HG03103 (cell line): ENCODE measurements around the gene PPARGC1A.

ENCODE experiments used
- ATAC-seq: cut with Tn5 transposase; IDR thresholded peaks from one replicate; pipeline ENCODE4 v1.9.1; 2021; ENCODE audit warnings: low read depth; ENCODE audit not compliant: unreplicated experiment

The PPARGC1A gene

DNA sequence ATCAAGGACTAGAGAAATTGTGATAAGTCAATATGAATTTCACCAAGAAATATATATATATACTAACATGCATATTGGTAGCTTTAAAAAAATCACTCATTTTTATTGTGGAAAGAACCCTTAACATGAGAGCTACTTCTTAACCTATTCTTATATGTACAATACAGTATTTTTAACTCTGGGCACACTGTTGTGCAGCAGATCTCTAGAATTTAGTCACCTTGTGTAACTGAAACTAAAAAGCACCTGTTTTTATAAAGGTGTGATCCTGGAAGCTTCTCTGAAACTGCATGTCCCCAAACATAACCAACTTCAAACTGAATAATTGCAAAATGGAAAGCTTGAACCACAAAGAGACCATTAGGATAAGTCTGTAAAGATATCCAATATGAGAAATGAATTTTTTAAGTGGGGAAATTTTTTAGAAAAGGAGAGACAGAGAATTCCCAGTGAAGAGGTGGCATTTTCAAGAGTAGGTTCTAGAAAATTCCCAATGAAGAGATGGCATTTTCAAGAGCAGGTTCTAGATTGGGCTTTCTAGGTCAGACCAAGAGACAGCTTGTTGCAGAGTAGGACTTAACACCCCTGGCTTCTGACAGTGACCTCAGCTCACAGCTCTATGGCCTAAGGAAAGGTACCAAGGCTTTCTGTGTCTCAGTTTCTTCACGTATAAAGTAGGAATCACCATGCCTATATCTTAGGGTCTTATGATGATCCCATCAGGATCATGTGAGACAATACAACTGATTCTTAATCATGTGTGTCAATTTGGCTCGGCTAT lies 22.0 kb upstream of the PPARGC1A start:
- ATAC-seq: no peak

DNA sequence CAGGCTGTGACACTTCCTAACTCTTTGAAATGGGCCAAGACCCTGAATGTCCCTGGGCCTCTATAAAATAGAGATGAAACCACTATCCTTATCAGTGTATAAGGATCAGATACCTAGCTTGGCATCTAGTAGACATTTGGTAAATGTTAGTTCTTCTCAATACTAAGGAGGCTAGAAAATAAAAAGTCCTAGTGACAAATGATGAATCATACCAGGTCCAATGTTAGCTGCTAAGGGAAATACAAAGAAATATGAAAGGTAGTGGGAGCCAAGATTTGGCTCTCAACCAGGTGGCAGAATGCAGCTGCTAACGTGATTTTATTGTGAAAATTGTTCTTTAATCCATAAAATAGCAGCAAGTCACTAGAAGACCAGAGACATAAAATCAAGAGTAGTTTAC lies 19.8 kb upstream of the PPARGC1A start:
- no peak for ATAC-seq

DNA sequence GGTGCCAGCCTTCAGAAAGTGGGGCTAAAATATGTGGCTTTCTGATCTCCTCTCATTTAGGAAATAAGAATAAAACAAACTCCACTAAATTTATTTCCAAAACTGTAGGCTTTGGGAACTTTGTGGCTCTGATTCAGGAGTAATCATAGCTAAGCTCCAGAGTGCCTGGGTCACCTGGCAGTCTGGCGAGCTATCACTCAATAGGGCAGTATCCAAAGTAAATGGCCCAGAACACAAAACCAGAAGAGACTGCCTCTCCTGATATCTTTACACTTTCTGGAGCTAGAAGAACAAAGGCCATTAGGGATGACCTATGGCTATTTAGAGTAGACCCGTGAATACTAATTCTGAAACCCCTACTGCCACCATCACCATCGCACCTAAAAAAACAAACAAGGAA lies 17.0 kb upstream of the PPARGC1A start:
- no peak for ATAC-seq

DNA sequence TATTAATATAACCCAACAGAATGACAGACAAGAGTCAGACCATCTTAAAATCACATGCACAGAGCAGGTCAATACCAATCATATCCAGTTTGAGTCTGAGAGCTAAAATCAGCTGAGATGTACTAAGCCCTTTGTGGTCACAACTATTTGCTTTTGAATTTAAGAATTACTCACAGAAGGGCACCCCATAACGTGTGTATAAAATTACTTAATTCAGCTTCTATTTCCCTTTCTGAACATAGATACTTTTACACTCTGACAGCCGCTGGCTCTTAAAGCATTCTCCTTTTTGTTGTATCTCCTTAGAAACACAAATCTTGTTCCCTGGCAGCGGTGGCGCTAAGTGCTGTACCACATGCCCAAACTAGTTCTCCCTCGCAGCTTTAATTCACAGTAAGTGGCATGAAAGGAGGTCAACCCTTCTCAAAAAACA lies 14.8 kb upstream of the PPARGC1A start:
- ATAC-seq: no peak

DNA sequence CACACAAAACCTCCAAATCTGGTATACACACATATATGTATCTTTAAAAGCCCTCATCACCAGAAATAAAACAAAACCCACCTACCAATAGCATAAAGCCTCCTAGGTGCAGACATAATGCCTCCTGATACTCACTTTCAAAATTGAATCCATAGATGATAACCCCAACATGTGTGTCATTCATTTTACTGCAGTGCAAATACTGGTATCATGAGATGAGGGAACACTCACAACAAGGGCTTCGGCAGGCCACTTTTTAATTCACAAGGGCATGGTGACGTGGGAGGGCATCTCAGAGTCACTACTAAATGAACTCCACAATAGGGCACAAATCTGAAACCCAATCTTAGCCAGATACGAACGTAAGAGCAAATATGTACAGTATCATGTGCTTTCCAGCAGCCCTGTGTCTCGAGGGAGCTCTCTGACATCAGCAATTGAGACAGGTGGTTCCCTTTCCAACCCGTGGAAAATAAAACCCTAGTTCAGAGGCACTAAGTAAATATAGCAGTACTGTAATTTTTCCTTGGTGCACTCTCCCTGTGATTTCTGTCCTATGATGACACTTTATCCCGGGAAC lies 14.1 kb upstream of the PPARGC1A start:
- ATAC-seq: no peak

DNA sequence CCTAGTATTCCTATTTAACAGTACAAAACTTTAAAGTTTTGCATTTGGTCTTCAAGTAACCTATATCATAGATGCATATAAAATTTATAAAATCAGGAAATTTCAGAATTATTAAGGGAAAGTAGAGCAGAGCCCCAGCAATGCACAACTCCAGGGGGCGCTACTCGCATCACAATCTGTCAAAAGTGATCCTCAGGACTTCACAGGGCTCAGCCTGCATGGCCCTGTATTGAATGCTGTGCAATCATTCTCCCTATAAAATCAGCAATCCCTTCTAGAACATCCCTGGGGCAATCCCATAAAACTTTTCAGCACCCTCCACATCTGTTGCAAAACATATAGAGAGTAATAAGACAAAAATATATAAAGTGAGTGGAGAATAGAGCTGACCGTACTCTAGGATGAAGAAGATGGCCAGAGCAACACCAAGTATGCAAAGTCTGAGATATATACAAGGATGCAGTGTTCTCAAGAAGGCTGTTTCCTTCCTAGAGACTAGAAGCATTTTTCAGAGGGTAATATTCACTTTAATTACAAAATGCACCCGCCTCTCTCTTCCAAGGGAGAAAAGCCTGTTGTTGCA lies 12.5 kb upstream of the PPARGC1A start:
- no peak for ATAC-seq

DNA sequence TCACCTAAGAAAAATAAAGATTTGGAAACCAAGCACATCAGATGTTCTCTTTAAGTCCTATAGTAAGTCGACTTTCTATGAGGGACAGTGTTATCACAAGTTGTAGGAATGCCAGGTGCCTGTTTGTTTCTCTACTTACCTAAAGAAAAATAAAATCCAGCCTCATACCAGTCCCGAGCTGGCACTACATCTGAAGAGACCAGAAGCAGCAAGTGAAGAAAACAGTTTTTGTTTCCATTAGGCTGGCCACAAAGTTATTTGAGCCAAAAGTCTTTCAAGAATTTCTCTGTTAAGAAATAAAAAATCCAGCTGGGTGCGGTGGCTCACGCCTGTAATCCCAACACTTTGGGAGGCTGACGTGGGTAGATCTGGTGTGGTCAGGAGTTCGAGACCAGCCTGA lies 10.8 kb upstream of the PPARGC1A start:
- no peak for ATAC-seq

DNA sequence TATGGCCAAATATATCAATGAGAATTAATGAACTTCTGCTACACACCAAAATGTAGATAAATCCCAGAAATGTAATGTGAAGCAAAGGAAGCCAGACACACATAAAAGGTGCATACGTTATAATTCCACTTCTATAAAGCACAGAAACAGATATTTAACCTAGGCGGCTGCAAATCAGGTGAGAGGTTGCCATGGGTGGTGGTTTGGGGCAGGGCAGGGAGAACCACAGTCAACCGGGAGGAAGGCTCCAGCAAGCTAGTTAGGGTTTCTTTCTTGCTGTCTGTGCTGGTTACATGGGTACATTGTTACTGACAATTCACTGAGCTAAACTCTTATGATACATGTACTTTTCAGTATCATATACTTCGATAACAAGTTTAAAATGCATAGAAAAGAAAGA lies 9.7 kb upstream of the PPARGC1A start:
- no peak for ATAC-seq

DNA sequence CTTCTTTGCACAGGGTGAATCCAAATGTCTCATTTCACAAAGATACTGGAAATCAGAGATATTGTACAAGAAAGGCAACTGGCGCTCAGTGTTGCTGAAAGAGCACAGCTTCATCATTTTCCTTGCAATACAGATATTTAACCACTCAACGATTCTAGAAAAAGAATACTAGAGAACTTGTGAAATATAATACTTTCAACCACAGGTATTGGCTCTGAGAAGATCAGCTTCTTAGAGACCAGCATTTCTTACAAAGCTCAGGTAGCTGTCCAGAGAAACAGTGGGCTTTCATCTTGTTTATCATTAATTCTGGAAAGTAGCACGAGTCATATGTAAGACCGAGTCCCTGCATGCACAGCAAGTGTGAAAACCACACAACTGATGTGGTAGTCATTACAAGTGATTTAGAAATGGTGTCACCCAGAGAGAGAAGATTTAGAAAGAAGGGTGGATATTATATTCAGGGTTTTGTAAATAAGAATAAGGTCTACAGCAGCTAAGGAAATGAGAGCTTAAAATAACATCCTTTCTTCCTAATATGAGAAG lies 7.8 kb upstream of the PPARGC1A start:
- ATAC-seq: no peak

DNA sequence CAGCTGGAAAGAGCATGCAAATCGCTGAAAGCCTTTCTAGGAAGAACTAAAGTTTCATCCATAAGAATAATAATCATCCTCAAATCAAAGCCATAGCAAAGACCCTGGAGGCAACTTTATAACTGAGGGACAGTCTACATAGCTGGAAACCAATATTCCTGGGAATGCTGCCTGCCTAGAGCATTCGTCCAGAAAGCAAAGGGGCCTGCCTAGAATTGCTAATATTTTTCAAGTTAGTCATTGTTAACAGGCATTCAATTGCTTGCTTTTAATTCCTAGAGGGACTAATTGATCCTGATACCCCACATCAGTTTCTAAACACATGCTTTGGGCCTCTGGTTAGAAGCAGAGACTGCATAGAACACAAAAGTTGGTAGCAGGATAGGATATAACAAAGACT lies 4.2 kb upstream of the PPARGC1A start:
- ATAC-seq: no peak

DNA sequence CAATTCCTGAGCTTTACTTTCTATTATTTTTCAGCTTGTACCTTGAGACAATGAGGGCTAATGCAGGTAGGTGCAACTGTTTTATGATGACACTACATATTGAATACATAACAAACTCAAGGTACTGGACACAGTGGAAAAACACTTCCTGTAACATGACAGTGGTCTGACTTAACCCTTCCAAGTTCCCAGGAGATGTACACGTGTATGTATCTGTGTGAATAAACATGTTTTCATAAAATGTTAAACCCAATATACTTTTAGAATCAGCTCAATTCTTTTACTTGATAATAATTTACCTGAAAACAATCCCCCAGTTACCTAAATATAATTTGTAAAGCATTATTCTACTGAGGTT lies 1.2 kb upstream of the PPARGC1A start:
- ATAC-seq: no peak

DNA sequence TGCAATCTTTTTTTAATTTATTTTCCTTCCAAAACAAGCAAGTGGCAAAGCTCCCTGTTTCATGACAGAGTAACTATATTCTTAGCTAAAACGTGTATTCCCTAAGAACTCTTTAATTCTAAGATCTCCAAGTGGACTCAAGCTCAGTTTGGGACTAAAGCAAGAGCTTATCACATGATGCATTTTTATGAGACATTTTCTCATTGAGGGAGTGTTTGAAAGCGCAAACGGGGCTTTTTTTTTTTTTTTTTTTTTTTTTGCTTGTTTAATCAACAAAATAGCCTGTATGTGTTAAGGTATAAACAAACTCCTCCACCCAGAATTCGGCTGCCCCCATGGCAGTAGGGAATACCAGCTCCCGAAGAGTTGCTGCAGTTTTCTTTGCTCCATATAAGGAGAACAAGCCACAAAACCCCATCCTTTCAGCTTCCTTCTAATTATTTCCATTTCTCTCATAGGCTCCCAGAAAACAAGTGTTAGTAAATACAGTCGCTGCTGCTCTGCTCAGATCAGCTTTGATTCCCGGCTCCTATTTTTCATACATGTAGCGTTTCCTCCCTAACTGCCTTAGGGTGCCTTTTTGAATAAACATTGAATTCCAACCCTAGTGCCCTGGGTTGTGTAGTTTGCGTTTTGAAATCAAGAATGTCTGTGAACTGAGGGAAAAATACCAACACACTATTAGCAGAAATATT lies 669 bp upstream of the PPARGC1A start:
- no peak for ATAC-seq

DNA sequence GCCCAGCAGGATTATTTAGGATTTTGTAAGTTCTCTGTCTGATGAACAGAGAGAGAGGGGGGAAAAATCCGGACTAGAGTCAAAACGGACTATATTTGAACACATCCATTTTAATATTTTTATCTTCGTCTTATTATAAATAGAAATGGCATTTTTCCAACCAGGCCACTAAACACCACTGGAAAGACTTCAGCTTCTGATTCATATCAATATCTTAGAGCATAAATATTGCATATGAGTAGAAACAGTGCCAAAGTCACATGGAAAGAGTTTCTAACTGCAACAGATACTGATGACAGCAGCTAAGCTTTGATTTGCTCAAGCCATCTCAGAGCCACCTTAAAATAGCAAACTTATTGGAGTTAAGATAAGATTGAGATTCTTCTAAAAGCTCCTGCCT lies 456 bp downstream of the PPARGC1A start:
- no peak for ATAC-seq

DNA sequence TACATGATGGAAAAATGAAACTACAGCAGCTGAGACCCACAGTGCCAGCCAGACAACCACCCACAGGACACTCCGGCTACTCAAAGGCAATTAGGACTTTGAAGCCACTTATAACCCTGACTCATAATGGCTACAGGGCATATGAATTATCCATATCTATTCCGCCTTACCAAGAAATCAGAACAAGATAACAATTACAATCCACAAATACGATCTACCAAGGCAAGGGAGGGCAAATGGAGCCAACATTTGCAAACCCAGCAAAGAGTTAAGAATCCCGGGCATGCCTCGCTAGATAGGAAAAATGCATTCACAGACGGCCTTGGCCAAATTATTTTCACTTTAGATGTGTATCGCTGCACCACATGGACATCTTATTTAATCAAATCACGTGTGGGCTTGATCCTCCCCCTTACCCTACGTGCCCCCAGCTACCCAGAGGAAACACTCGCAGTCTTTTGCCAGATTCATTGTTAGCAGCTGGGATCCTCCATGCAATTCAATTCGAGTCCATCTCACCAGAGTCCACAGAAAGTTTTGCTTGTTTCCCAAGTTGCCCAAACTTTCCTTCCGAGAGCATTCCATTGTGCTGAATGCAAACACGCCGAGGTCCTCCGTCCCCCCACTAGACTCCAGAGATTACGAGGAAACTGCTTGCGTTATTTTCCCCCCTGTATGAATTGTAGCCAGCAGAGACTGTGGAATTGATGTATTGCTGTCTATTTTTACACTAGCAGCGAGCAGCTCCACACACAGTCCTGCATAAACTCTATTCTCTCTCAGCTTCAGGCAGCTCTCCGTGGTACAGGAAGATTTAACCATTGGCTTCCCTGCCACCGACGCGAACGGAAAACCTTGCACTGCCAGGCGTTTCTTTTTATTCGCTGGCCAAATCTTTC lies 1.2 kb downstream of the PPARGC1A start:
- ATAC-seq: no peak

DNA sequence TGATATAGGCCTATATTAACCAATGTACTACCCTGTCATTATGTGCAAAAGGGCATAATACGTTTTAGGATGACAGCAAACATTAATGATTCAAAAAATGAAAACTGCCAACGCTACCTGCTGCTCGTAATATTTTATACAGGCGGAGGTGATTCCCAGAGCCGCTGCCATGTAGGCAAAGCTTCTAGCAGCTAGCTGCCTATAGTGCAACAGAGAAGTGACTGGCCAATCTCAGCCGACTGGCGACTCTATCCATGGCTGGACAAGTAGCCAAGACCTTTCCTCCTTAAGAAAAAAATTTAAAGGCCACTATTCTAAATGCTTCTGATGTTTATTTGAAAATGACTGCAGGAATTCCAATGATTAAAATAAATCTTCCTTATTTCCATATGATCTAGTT lies 1.9 kb downstream of the PPARGC1A start:
- ATAC-seq: no peak

DNA sequence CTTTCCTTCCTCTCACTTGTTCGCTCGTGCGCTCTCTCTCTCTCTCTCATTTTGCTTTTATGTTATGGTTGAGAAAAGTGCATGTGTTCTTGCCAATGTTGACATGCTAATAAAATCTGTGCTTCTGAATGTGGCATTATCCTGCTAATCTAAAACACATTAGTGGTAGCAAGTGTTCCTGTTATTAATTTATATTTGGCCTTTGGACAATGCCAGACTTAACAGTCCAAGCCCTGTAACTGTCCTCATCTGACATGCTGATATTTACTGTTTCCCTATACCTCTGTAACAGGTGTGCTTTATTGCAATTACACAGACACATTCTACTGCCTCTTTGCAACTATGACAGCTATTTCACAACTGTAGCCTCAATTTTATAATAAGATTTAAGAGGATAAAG lies 2.7 kb downstream of the PPARGC1A start:
- no peak for ATAC-seq

DNA sequence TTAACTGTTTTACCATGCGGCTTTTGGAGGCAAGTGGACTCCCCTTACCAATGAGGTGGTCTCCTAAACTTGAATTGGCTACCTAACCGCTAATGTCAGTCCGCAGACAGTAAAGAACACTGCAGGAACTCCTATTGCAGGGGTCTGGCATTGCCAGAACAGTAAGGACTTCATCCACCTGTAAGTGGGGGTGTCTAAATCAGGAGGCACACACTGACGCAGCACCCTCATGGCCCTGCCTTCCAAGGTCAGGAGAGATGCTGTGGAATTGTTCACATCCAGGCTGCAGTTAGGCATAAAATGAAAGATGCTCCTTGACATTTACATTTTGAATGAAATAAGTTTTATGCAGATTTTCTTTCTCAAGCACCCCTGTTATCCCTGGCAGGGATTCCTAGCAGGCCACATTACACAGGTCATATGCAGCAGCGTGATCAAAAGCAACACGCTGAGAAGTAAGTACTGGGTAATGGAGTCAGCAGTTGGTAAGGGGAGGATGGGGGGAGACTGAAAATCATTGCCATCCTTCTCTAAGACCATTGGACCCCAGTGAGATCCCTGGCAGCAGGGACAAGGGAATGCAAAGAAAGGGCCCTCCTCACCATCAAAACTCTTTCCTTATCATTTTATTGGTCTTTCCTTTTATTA lies 3.8 kb downstream of the PPARGC1A start:
- no peak for ATAC-seq

DNA sequence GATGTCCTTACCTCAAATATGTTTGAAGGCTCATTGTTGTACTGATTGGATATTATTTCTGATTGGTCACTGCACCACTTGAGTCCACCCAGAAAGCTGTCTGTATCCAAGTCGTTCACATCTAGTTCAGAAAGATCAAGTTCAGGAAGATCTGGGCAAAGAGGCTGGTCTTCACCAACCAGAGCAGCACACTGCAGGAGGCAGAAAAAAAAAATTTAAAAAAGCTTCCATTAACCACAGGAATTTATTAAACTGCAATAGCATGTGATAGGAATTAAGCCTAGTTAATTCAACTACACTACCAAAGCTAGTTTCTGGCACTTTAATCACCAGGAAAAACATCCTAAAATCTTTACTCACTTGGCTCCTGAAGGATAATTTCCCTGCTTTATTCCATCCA lies 5.1 kb downstream of the PPARGC1A start:
- no peak for ATAC-seq

DNA sequence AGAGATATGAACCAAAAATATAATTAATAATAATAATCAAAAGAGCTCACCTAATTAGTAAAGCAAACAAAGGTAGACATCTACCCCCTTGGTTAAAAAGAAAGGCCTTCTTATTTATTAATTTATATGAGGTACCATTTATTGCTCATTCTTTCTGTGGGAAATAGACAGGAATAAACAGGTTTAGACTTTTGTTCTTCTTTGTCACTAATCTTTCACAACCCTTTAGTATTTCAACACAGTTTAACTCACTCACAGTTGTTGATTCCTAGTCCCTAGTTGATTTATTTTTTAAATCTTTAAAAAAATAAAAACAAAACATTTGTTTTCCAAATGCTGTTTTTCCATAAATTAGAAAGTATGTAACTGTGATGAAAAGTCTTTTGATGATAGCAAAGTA lies 5.6 kb downstream of the PPARGC1A start:
- no peak for ATAC-seq

DNA sequence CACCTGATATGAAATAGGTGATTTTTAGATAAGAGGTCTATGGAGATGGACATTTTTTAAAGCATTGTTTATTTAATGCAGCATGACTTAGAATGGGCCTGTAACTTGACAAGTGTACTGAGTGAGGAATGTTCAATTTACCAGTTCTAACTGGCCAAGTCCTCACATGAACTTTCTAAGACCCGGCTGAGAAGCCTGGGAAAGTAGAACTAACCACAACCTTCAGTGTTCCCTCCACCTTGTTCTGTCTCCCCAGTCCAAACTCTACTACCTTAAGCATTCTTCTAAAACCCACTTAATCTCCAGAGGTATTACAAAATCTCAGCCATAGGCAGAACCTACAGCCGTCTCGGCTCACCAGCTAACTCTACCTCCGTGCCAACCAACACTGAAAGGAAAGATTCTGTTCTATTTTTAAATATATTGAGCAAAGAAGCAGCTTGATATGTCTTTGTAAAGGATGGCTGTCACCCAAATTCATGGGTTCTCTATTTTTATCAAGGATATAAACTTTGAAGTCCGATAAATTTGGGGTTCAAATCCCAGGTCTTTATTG lies 6.8 kb downstream of the PPARGC1A start:
- no peak for ATAC-seq
